NB4 (cell line): Measurements from ENCODE around the gene CWC27.
A peak's percentile ranks its signal among the peaks of the same experiment; 100 is the strongest.

ENCODE experiments used
- DNase-seq: peaks from one replicate; pipeline ENCODE4 v3.0.0; 2010; ENCODE audit warnings: low read depth
- H3K4me3 ChIP-seq: one replicate; pipeline ENCODE4 v1.5.1; 2011; ENCODE audit warnings: mild to moderate bottlenecking, low read depth, low read length, moderate library complexity
- MYC ChIP-seq: IDR thresholded peaks from 2 replicates; pipeline ENCODE4 v1.6.1; 2011; ENCODE audit warnings: low read depth, low read length
- POLR2A ChIP-seq: IDR thresholded peaks from 2 replicates; pipeline ENCODE4 v1.6.1; 2011; ENCODE audit warnings: mild to moderate bottlenecking; ENCODE audit not compliant: insufficient read length; ENCODE audit errors: extremely low read depth
- TF ChIP-seq, protein P1 (sequence below): IDR thresholded peaks from 2 replicates; pipeline ENCODE4 v1.6.1; 2011; ENCODE audit warnings: low read depth, low read length
- TF ChIP-seq, protein P2 (sequence below): IDR thresholded peaks from one replicate; pipeline ENCODE4 v1.5.1; 2012; ENCODE audit warnings: low read depth, low read length

The CWC27 gene, protein sequence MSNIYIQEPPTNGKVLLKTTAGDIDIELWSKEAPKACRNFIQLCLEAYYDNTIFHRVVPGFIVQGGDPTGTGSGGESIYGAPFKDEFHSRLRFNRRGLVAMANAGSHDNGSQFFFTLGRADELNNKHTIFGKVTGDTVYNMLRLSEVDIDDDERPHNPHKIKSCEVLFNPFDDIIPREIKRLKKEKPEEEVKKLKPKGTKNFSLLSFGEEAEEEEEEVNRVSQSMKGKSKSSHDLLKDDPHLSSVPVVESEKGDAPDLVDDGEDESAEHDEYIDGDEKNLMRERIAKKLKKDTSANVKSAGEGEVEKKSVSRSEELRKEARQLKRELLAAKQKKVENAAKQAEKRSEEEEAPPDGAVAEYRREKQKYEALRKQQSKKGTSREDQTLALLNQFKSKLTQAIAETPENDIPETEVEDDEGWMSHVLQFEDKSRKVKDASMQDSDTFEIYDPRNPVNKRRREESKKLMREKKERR

DNA sequence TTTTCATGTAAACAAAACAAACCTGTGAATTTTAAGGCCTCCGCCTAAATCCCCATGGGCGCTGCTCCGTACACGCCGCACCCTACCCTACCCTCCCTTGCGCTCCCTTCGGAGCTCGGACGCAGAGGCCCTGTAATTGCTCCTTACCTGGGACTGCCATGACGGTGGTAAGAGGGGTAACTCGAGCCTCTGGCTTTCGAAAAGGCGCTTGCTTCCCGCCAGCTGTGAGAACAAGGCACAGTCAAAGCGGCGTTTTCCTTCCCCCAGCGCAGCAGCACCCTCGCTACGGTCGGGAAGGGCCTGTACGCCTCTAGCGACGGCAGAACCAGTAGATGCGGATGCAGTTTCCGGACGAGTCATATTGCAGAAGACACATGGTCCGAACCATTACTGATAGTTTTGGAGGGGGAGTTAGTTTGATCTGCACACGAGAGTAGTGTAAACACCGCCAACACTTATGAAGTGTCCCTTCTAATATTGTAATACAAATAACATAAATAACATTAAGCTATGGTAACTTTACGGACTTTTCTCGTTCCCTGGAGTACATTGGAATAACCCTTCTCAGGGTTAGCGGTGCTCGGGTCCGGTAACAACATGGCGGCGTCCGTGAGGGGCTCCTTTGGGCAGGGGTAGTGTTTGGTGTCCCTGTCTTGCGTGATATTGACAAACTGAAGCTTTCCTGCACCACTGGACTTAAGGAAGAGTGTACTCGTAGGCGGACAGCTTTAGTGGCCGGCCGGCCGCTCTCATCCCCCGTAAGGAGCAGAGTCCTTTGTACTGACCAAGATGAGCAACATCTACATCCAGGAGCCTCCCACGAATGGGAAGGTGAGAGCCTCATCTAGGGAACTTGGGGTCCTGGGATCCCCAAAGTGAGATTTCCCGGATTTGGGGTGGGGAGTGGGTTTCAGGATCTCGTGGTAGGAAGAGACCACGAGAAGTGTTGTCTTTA, at the start of gene CWC27, which contains the start of gene SREK1IP1:
TSS of gene CWC27 (plus strand) at position 573 of the 955 bp plus-strand sequence. CDS start at position 790, 217 bp downstream.
TSS of gene SREK1IP1 (minus strand) at position 334 of the 955 bp plus-strand sequence. CDS start at position 160, 174 bp downstream.
- H3K4me3 ChIP-seq: peak within 1 kb of the TSS; percentile 89

DNA sequence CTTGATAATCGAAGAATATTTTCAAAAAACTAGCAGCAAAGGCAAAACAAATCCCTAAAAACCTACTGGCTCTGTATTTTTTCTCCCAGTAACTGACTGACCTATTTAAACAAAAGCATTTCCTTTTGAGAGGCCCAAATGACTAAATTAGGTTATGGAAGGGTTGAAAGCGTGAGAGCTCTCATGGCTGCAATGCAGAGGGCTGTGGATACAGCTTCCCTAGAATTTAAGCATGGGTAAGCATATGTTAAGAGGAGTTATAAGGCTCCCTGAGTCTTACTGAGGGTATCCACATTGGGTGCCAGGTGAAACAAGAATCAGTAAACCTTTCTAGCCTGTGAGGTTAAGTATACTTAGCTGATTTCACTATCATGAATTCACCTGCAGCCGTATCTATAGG, 46.1 kb upstream of the CWC27 start:
- TF ChIP-seq MYC: no peak
- TF ChIP-seq, protein P1, sequence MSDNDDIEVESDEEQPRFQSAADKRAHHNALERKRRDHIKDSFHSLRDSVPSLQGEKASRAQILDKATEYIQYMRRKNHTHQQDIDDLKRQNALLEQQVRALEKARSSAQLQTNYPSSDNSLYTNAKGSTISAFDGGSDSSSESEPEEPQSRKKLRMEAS: no peak
- no peak for TF ChIP-seq POLR2A
- TF ChIP-seq, protein P2, sequence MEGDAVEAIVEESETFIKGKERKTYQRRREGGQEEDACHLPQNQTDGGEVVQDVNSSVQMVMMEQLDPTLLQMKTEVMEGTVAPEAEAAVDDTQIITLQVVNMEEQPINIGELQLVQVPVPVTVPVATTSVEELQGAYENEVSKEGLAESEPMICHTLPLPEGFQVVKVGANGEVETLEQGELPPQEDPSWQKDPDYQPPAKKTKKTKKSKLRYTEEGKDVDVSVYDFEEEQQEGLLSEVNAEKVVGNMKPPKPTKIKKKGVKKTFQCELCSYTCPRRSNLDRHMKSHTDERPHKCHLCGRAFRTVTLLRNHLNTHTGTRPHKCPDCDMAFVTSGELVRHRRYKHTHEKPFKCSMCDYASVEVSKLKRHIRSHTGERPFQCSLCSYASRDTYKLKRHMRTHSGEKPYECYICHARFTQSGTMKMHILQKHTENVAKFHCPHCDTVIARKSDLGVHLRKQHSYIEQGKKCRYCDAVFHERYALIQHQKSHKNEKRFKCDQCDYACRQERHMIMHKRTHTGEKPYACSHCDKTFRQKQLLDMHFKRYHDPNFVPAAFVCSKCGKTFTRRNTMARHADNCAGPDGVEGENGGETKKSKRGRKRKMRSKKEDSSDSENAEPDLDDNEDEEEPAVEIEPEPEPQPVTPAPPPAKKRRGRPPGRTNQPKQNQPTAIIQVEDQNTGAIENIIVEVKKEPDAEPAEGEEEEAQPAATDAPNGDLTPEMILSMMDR: no peak
- no peak for DNase-seq
- H3K4me3 ChIP-seq: no peak overlapping the region

More for the DNA sequence above, at the start of gene CWC27, which contains the start of gene SREK1IP1:
- peak; percentile 91 for DNase-seq
- TF ChIP-seq, protein P2: no peak
- TF ChIP-seq POLR2A (peak; percentile 50), MYC (peak; percentile 31; the same call in 1 of the 2 replicates)
- TF ChIP-seq, protein P1: peak; percentile 43; the same call in 1 of the 2 replicates

DNA sequence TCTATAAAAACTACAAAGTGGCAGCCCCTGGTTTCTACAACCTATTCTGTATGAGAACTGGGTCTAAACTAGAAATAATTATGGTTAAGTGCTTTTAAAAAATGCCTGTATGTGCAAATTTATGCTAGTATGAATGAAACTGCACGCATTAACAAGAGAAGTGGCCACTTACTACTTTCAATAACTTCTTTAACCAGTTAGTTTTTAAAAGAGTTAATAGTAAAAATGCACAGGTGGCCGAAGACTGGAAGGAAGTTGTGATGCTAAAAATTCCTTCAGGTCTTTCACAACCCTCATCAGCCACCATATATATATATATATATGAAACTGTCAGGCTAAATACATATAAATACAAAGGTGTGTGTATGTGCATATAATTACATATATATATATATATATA, 41.6 kb upstream of the CWC27 start:
- DNase-seq: no peak
- H3K4me3 ChIP-seq: no peak overlapping the region
- TF ChIP-seq MYC (no peak), POLR2A (no peak)
- TF ChIP-seq, protein P1: no peak
- TF ChIP-seq, protein P2: no peak

DNA sequence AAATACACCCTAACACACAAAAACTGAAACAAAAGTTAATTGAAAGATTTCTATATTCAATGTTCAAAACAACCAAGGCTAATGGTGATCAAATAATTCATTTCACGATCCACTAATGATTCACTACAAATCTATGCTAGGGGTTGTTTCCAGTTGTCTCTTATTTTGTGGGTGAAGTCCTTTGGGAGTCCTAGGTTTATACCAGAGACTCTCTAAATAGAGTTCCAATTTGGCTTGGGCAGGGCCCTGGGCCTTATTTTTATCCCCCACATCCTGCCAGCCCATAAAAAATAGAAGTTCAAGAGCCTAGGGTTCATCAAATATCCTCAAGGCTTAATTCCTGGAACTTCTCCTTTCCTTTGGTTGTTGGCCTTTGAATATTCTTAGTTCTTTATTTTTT, 26.3 kb upstream of the CWC27 start:
- TF ChIP-seq, protein P1: no peak
- TF ChIP-seq, protein P2: no peak
- no peak for TF ChIP-seq POLR2A
- no peak for TF ChIP-seq MYC
- no peak for DNase-seq

DNA sequence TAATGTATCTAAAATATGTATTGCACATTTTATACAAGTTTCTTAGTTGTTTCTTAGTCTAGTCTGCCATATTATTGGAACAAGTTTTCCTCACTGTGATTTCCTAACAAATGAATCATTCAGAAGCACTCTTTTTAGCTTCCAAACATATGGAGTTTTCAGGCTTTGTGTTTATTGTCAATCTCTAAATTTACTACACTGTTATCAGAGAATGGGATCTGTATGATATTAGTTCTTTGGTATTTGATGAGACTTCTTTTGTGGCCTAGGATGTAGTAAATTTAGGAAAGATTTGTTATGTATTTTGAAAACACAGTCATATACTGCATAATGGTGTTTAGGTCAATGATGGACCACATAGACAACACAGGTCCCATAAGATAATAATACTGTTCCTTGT, 25.9 kb upstream of the CWC27 start:
- no peak overlapping the region for H3K4me3 ChIP-seq
- TF ChIP-seq MYC (no peak), POLR2A (no peak)
- TF ChIP-seq, protein P1: no peak
- TF ChIP-seq, protein P2: no peak
- DNase-seq: no peak

More for the DNA sequence above, 26.3 kb upstream of the CWC27 start:
- H3K4me3 ChIP-seq: no peak overlapping the region
